Measurements from ENCODE around the gene NGEF. TPM values are rescaled to one million over a fixed set of nuclear protein-coding genes. Genes with fewer than 3 reads are reported as not detected.

The NGEF gene
- polyA plus RNA-seq, 3 donors = not detected

- Histone ChIP-seq H3K4me2 (replicated peaks; ENCODE audit: extremely low read depth, low read length, poor library complexity, severe bottlenecking) (no peak overlapping the region), H3K36me3 (replicated peaks in 1 of 2; ENCODE audit: control insufficient read depth in 1 of 2, insufficient read depth in 2 of 2, low read length in 2 of 2) (no peaks in the 10 kb centered on the region), H3K9ac (ENCODE audit: insufficient read depth, low read length, poor library complexity, severe bottlenecking) (no peak overlapping the region), H3K9me3 (replicated peaks in 1 of 2; ENCODE audit: control insufficient read depth in 1 of 2, insufficient read depth in 1 of 2, low read length in 2 of 2) (no peaks in the 10 kb centered on the region), H3K79me2 (ENCODE audit: insufficient read depth, low read length) (no peaks in the 10 kb centered on the region), H3K4me1 (ENCODE audit: control insufficient read depth in 1 of 2, insufficient read depth in 2 of 2, low read length in 2 of 2) (no peaks in the 10 kb centered on the region), H3K27ac (ENCODE audit: low read depth in 1 of 2, low read length in 2 of 2) (no peak overlapping the region), H3K27me3 (ENCODE audit: control insufficient read depth in 2 of 2, insufficient read depth in 2 of 2, low read length in 2 of 2) (no peaks in the 10 kb centered on the region), H3K4me3 (replicated peaks in 1 of 3; ENCODE audit: low read depth in 2 of 3, low read length in 3 of 3) (no peak overlapping the region), H4K20me1 (ENCODE audit: insufficient read depth, low read length) (no peaks in the 10 kb centered on the region), H2AFZ (ENCODE audit: insufficient read depth, low read depth, low read length, poor library complexity, severe bottlenecking) (no peak overlapping the region)
- peaks cover 5 to 11% (median 10%) of the 10 kb centered on the region in 3 donors for H3K27me3 Mint-ChIP-seq (ENCODE audit: low read depth in 3 of 3)
- intact Hi-C loops (cut with micrococcal nuclease) = no loop called here
- TF ChIP-seq CTCF (IDR thresholded peaks at IDR 0.05) = no peak
- peaks cover 4% of the 10 kb centered on the region for H3K4me1 Mint-ChIP-seq
- H3K27ac Mint-ChIP-seq = no peak overlapping the region
- H3K36me3 Mint-ChIP-seq = no peaks in the 10 kb centered on the region
- H3K4me3 Mint-ChIP-seq = no peak overlapping the region
- 98% methylated on average over 4 of the region's 8 CpGs for WGBS (ENCODE audit: insufficient coverage)
- no peak for DNase-seq
- H3K9me3 Mint-ChIP-seq = no peaks in the 10 kb centered on the region
These were observed 119.2 kb downstream of the NGEF start for GRCh38 chr2:232893834-232894233.

GRCh38 chr2:232892843-232893242, 120.2 kb downstream of the NGEF start:
- no peak overlapping the region for H2AFZ ChIP-seq (ENCODE audit: insufficient read depth, low read depth, low read length, poor library complexity, severe bottlenecking)
- no peaks in the 10 kb centered on the region for H3K79me2 ChIP-seq (ENCODE audit: insufficient read depth, low read length)
- 91% methylated on average over 20 of the region's 20 CpGs for WGBS (ENCODE audit: insufficient coverage)
- no peak for TF ChIP-seq CTCF (IDR thresholded peaks at IDR 0.05)
- H3K27ac ChIP-seq (ENCODE audit: low read depth in 1 of 2, low read length in 2 of 2) = no peak overlapping the region
- no peaks in the 10 kb centered on the region for H4K20me1 ChIP-seq (ENCODE audit: insufficient read depth, low read length)
- H3K4me2 ChIP-seq (replicated peaks; ENCODE audit: extremely low read depth, low read length, poor library complexity, severe bottlenecking) = no peak overlapping the region
- no peaks in the 10 kb centered on the region for H3K27me3 ChIP-seq (ENCODE audit: control insufficient read depth in 2 of 2, insufficient read depth in 2 of 2, low read length in 2 of 2)
- H3K9ac ChIP-seq (ENCODE audit: insufficient read depth, low read length, poor library complexity, severe bottlenecking) = no peak overlapping the region
- no peak overlapping the region for H3K4me3 ChIP-seq (replicated peaks in 1 of 3; ENCODE audit: low read depth in 2 of 3, low read length in 3 of 3)
- no peaks in the 10 kb centered on the region for H3K9me3 ChIP-seq (replicated peaks in 1 of 2; ENCODE audit: control insufficient read depth in 1 of 2, insufficient read depth in 1 of 2, low read length in 2 of 2)
- no peaks in the 10 kb centered on the region for H3K36me3 Mint-ChIP-seq
- no peaks in the 10 kb centered on the region for H3K36me3 ChIP-seq (replicated peaks in 1 of 2; ENCODE audit: control insufficient read depth in 1 of 2, insufficient read depth in 2 of 2, low read length in 2 of 2)
- H3K9me3 Mint-ChIP-seq = peaks cover 0 to 2% (median 0%) of the 10 kb centered on the region in 7 donors
- intact Hi-C loops (cut with micrococcal nuclease) = no loop called here
- no peaks in the 10 kb centered on the region for H3K4me1 ChIP-seq (ENCODE audit: control insufficient read depth in 1 of 2, insufficient read depth in 2 of 2, low read length in 2 of 2)
- peaks cover 5 to 11% (median 10%) of the 10 kb centered on the region in 3 donors for H3K27me3 Mint-ChIP-seq (ENCODE audit: low read depth in 3 of 3)
- peak overlapping the region in 1 of 2 donors; percentile 15 for H3K4me3 Mint-ChIP-seq
- no peak for DNase-seq
- no peak overlapping the region for H3K27ac Mint-ChIP-seq
- H3K4me1 Mint-ChIP-seq = peaks cover 4% of the 10 kb centered on the region

All from CD14-positive monocyte (primary cell).